Activated CD4-positive, alpha-beta T cell treated with anti-CD3 and anti-CD28 coated beads, Interleukin-2, amount 50 U/mL, for 48 hours (primary cell): ENCODE results near the gene ESRRG.

Source experiments
- DNase-seq, 2 experiments: peaks; one replicate each; pipeline ENCODE4 v3.0.0-alpha.2; 2020

Gene ESRRG

GRCh38 chr1:216702170-216702569 is 21.1 kb downstream of the ESRRG start:
- no peak for DNase-seq

- no peak for DNase-seq
These were observed 22.4 kb downstream of the ESRRG start for GRCh38 chr1:216700779-216701178.

- DNase-seq = no peak
These were observed 31.5 kb downstream of the ESRRG start for GRCh38 chr1:216691710-216692109.

- no peak for DNase-seq
These were observed 32.6 kb downstream of the ESRRG start for GRCh38 chr1:216690603-216691002.

- DNase-seq = no peak
These were observed 35.0 kb downstream of the ESRRG start for GRCh38 chr1:216688127-216688657.

GRCh38 chr1:216686860-216687766 is 36.1 kb downstream of the ESRRG start:
- DNase-seq = no peak

GRCh38 chr1:216682752-216683151 is 40.5 kb downstream of the ESRRG start:
- no peak for DNase-seq

GRCh38 chr1:216679108-216679507 is 44.1 kb downstream of the ESRRG start:
- no peak for DNase-seq

- DNase-seq = no peak
These were observed 52.9 kb downstream of the ESRRG start for GRCh38 chr1:216670118-216670883.

- DNase-seq = no peak
These were observed 56.8 kb downstream of the ESRRG start for GRCh38 chr1:216666441-216666840.

- DNase-seq = no peak
These were observed 57.4 kb downstream of the ESRRG start for GRCh38 chr1:216665856-216666255.

GRCh38 chr1:216665406-216665805 is 57.8 kb downstream of the ESRRG start:
- DNase-seq = no peak

- no peak for DNase-seq
These were observed 60.5 kb downstream of the ESRRG start for GRCh38 chr1:216662681-216663080.

- DNase-seq = no peak
These were observed 62.7 kb downstream of the ESRRG start for GRCh38 chr1:216660561-216660960.

- DNase-seq = no peak
These were observed 70.2 kb downstream of the ESRRG start for GRCh38 chr1:216653001-216653400.

- no peak for DNase-seq
These were observed 71.3 kb downstream of the ESRRG start for GRCh38 chr1:216651826-216652418.

GRCh38 chr1:216643176-216643575 is 80.1 kb downstream of the ESRRG start:
- DNase-seq = no peak

- DNase-seq = no peak
These were observed 81.4 kb downstream of the ESRRG start for GRCh38 chr1:216641669-216642460.

GRCh38 chr1:216640100-216640499 is 83.1 kb downstream of the ESRRG start:
- DNase-seq = no peak

- DNase-seq = no peak
These were observed 90.2 kb downstream of the ESRRG start for GRCh38 chr1:216632980-216633379.

GRCh38 chr1:216630532-216630931 is 92.7 kb downstream of the ESRRG start:
- no peak for DNase-seq

GRCh38 chr1:216627252-216627651 is 96.0 kb downstream of the ESRRG start:
- no peak for DNase-seq
